HG03571 (cell line): ENCODE measurements around the gene LCE2D.
"Not testable (repeated sequence)": the region's sequence is repeated elsewhere in the genome, so short reads cannot be mapped to it uniquely, and the experiment has no call there.

Experiments
- ATAC-seq: cut with Tn5 transposase; IDR thresholded peaks from one replicate; pipeline ENCODE4 v1.9.1; 2021; ENCODE audit not compliant: unreplicated experiment

The LCE2D gene, protein sequence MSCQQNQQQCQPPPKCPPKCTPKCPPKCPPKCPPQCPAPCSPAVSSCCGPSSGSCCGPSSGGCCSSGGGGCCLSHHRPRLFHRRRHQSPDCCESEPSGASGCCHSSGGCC

DNA sequence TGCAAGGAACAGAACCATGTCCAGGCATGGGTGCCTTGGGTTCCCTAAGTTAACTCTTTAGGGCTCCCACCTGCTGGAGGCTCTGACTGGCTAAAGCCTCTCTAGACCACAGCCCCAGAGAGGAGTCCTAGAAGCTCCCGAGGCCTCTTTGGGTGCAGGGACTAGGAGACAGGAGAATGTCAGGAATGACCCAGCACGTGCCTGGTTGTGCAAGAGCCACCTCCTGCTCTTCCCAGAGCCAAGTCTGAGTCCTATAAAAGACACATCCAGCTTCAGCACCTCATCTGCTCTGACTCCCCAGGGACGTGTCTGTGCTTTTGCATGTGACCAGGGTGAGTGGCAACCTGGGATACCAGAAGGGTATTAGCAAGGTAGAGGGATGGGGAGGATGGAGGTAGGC lies at the start of gene LCE2D:
LCE2D (plus strand) TSS at position 283 of the 400 bp plus-strand sequence. CDS start 726 bp downstream, outside the sequence.
- no peak for ATAC-seq

DNA sequence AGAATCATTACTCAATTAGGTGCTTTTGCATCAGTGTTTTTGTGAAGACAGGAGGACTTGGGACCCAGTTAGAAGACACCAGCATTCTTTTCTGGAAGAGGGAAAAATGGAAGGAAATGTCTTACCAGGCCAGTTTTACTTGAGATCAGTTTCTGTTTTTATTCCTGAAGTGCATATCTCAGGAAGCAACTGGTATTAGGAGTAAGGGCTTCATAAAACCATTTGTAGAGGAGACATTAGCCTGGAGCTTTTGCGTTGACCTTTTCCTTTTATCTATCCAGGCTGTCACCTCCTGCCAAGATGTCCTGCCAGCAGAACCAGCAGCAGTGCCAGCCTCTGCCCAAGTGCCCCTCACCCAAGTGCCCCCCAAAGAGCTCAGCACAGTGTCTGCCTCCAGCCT lies 49.7 kb upstream of the LCE2D start, which contains the start of gene LCE3B:
LCE3B (plus strand) TSS at position 301 of the 400 bp plus-strand sequence; CDS start at position 301, 0 bp downstream.
- no peak for ATAC-seq

DNA sequence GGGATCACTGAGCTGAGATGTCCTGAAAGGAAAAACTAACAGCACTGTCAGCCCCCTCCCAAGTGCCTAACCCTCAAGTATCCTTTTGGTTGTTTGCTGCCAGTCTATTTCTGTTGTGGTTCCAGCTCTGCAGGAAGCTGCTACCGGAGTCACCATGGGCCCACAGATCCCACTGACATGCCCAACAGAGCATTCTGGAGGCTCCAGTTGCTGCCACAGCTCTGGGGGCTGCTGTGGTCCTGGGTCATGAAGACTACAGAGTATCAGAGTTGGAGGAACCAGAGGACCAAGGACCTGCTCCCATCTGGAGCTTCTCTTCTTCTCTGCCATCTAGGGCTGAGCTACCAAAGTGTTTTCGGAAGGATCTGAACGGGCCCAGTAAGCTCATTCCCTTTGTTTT lies 41.2 kb upstream of the LCE2D start:
- ATAC-seq: no peak

DNA sequence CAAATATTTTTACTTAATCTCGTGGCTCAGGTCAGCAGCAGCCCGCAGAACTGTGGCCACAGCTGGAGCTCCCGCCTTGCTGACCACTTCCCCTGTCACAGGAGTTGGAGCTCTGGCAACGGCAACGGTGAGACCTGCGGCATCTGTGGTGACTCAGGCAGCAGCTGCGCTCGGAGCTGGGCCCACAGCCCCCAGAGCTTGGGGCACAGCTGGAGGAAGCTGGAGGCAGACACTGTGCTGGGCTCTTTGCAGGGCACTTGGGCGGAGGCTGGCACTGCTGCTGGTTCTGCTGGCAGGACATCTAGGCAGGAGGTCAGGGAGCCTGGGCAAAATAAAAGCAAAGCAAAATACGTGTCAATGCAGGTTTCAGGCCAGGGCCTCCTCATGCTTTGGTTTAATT lies 40.4 kb upstream of the LCE2D start, which contains the start of gene LCE3A:
LCE3A (minus strand) TSS at position 301 of the 400 bp plus-strand sequence; CDS start at position 301, 0 bp downstream.
- no peak for ATAC-seq

DNA sequence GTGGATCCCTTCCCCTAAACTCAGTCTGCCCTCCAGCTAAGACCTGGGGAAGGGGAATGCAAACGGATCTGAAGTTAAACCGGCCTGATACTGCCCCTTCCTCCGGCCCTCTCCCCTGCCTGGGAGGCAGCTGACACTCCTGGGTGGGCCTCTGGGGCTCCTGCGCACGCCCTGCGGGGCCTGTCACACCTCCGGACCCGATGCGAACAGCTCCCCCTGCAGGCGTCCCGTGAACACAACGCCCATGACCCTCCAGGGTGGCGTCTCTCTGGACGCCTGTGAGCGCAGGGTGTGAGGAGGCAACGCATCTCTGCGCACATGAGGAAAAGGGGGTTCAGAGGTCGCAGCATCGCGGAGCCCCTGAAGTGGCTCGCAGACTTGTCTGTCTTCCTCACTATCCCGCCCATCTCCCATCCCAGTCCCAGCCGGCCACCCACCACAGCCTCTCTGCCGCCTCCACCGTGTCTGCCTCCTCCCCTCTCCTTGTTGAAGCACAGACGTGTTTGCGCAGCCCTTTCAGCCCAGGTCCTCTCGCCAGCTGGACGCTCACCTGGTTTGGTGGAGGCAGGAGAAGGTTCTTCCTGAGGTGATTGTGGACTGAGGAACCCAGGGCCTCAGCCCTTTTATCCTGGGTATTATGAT lies 39.9 kb upstream of the LCE2D start:
- no peak for ATAC-seq

DNA sequence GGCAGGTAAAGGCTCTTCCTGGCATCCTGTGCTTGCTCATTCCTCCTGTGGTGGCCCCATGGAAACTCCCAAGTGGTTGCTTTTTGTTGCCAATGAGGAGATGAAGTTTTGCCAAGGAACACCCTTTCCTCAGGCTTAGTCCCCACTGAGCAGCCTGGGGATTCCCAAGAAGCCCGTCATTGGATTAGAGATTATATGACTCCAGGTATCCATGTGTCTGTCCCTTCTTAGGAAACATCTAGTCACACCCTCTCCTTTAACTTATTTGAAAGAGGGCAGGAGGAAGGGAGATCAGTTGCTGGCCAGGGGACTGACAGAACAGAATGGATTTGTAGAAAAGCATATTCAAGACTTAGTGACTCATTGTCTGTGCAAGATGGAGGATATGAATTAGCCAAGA lies 36.4 kb upstream of the LCE2D start:
- no peak for ATAC-seq

DNA sequence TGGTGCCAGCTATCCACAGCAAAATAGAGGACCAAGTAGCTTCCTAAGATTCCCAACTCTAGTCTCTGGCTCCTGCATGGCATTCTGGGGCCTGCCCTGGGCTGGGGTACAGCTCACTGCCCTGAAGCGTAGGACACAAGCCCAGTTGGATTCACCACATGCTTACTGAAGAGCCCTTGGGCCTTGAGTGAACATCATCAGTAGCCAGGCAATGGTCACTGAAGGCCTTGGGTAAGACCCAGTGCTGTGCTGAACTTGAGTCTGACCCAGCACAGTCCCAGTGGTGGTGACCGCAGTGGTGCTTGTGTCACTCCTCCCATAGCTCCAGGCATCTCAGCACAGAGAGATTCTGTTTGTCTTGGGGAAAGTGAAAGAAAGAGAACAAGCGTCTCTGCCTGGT lies 32.6 kb upstream of the LCE2D start:
- ATAC-seq: no peak

DNA sequence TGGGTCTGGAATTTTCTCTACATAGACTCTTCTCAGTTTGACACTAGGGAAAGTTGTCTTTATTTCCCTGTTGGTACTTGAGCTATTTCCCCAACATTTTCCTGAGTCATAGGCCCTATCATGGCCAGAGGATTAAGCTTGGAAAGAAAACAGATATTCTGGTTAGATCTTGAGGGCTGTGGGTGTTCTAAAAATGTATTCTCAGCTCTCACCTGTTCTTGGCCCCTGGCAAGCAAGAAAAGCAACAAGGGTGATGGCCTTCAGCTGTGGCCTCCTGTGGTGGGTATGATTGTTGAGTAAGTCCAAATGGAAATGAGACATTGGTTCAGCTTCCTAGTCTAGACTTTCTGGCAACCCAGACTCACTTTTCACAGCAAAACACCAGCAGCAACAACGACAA lies 22.8 kb upstream of the LCE2D start:
- ATAC-seq: no peak

DNA sequence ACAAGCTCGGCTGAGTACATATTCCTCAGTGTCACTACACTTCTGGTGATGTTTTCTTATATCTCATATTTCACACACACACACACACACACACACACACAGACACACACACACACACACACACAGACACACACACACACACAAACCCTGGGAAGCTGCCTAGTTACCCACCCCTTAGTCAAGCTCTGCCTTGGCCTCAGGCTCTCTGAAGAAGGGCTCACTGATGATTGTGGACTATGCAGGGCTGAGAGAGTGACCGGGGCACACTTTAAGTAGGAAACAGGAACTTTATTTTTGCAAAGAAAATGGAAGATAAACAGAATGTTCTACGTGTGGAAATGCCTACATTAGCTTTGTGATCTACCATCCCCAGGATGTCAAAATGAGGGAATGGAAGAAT lies 19.2 kb upstream of the LCE2D start:
- ATAC-seq: no peak

DNA sequence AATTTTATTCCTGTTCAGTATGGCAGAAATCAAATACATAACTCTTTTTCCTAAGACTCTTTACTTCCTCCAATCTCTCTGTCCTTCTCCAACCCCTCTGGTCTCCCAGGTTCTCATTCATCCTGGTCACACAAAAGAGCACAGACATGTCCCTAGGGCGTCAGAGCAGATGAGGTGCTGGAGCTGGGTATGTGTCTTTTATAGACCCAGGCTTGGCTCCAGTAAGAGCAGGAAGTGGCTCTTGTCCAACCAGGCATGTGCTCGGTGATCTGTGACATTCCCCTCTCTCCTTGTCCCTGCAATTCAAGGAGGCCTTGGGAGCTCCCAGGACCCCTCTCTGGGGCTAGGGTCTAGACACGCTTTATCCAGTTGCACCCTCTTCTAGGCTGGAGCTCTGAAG lies 18.0 kb upstream of the LCE2D start:
- ATAC-seq: no peak

DNA sequence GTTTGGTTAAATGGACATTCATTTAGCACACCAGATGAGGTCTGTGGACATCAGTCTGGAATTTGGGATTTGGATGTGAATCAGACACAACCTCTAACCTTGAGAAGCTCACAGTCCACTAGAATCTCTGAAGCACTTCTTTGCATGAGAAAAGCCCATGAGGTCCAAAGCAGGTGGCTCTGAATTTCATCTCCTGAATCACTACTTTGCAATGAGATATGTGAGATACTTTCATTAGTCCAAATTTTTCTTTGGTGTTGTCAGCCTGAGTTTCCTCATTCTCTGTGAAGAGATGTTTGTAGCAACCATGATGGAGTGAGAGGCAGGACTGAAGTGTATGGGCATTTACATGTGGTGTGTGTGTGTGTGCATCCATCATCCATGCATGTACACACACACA lies 16.5 kb upstream of the LCE2D start:
- ATAC-seq: no peak

DNA sequence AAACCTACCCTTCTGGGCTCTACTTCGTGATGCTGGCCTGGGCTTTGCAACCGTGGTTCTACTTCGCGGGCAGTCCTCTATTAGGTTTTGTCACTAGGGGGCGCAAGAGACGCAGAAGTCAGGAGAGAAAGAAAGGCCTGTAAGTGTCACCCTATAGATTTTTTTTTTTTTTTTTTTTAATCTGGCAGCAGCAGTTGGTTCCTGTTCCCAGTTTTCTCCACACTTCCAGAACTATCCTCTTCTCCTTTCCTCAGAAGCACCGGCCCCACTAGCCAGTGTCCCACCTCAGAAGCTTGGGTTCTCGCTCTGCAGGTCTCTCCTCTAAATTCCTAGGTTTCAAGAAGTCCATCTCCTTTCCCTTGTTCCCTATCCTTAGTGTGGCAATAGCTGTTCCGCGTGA lies 9.1 kb upstream of the LCE2D start:
- no peak for ATAC-seq

DNA sequence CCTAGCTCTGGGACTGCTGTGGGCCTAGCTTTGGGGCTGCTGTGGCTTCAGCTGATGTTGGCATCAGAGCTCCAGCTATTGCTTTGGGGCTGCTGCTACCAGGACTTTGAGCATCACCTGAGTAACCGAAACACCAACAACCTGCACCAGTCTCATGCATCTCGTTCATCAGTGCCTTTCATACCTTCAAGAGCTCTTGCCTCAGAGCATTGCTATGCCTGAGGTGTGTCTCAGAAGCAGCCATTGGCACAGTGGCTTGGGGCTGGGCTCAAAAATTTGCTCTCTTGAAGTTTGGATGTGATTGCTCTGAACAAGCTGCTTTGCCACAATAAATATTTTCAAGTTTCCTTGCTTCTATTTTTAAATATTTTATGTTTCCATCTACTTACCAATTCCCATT lies 6.7 kb upstream of the LCE2D start:
- no peak for ATAC-seq

DNA sequence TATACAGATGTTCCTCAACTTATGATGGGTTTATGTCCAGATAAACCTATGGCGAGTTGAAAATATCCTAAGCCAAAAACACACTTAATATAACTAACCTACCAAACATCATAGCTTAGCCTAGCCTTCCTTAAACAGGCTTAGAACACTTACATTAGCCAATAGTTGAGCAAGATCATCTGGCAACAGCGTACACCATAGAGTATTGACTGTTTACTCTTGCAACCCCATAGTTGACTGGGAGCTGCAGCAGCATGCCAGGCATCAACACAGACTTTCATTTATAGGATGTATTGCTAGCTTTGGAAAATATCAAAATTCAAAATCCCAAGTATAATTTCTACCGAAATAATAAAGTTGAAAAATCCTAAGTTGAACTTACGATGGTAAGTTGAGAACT lies 5.5 kb upstream of the LCE2D start:
- no peak for ATAC-seq

DNA sequence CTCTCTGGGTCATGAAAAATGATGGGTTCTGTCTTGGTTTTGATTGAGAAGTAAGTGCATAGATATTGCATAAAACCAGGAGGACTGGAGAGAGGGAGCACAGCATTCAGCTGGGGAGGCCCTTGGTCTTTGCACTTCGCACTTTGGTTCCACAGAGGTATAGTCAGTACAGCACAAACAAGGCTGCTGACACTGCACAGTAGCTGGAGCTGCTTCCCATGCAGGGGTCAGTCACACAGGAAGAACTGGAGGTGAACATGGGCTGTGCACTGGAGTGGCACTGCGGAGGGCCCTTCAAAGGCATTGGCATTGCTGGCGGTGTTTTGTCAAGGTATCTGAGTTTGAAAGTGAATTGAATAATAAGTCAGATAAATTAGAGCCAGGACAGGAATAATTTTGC lies 4.5 kb upstream of the LCE2D start:
- no peak for ATAC-seq

DNA sequence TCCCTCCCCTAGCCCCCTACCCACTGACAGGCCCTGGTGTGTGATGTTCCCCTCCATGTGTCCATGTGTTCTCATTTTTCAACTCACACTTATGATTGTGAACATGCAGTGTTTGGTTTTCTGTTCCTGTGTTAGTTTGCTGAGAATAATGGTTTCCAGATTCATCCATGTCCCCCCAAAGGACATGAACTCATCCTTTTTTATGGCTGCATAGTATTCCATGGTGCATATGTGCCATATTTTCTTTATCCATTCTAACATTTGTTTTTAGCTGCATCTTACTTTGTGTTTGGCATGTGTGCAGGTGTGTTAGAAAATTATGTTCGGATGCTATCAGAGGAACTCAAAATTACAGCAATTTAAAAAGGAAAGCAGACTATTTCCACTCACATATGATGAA lies 3.0 kb downstream of the LCE2D start:
- ATAC-seq: not testable (repeated sequence)

DNA sequence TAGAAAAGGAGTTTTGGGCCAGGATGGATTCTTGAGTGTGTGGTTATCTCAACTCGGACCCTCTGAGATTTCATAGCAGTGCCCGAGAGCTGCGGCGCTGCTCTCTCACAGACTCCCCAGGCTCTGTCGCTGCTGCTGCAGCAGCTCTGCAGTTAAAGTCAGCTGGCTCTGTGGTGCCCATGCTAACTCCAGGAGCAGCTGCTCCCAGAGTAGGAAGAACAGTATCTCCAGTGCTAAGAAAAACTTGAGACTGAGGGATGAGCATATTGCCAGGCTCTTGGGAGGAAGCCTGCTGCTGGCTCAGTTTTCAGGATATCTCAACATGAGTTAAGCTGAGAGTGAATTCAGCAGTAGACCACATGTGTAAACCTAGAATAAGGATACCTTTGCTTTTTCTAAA lies 4.5 kb downstream of the LCE2D start:
- no peak for ATAC-seq

DNA sequence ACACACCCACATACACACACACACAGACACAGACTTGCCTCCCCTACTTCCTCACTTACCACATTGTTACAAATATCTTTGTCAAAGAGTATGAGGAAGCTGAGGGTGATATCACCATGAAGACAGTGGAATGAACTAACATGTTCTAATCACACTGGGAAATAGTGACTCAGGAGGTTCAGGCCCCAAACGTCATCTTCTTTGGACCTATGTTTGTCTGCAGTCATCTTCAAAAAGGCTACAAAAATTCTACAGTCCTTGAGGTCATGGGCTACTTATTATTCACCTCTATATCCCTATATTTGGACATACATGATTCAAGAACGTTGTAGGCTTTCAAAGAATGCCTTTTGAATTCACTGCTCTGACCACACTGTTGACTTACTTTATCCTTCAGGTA lies 9.8 kb downstream of the LCE2D start:
- ATAC-seq: no peak

DNA sequence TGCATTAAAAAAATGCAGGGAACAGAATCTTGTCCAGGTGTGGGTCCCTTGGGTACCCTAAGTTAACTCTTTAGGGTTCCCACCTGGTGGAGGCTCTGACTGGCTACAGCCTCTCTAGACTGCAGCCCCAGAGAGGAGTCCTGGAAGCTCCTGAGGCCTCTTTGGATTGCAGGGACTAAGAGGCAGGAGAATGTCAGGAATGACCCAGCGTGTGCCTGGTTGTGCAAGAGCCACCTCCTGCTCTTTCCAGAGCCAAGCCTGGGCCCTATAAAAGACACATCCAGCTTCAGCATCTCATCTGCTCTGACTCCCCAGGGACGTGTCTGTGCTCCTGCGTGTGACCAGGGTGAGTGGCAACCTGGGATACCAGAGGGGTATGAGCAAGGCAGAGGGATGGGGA lies 11.8 kb downstream of the LCE2D start, which contains the start of gene LCE2C:
LCE2C (plus strand) TSS at position 297 of the 400 bp plus-strand sequence. CDS start 737 bp downstream, outside the sequence.
- ATAC-seq: not testable (repeated sequence)

DNA sequence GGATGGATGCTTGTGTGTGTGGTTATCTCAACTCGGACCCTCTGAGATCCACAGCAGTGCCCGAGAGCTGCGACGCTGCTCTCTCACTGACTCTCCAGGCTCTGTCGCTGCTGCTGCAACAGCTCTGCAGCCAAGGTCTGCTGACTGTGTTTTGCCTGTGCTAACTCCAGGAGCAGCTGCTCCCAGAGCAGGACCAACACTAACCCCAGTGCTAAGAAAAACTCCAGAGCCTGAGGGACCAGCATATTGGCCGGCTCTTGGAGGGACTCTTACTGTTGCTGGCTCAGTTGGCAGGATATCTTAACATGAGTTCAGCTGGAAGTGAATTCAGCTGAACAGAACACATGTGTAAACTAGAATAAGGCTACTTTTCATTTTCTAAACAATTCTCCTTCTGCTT lies 16.3 kb downstream of the LCE2D start:
- ATAC-seq: no peak

DNA sequence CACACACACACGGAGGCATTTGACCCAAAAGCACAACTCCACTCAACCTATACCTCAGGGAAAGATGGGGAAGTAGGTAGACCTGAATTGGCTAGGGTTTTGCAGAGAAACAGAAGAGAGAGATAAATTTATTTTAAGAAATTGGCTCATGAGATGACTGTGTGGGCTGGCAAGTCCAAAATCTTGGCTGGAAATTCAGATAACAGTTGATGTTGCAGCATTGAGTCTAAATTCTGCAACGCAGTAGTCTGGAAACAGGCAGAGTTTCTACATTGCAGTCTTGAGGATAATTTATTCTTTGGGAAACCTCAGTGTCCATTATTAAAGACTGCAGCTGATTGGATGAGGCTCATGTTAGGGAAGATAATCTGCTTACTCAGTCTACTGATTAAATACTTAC lies 18.4 kb downstream of the LCE2D start:
- ATAC-seq: no peak

DNA sequence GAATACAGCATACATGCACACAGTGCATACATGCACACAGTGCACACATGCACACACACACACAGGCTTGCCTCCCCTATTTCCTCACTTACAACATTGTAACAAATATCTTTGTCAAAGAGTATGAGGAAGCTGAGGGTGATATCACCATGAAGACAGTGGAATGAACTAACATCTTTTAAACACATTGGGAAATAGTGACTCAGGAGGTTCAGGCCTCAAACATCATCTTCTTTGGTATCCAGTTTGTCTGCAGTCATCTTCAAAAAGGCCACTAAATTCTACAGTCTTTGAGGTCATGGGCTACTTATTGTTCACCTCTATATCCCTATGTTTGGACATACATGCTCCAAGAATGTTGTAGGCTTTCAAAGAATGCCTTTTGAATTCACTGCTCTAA lies 20.7 kb downstream of the LCE2D start:
- ATAC-seq: no peak

DNA sequence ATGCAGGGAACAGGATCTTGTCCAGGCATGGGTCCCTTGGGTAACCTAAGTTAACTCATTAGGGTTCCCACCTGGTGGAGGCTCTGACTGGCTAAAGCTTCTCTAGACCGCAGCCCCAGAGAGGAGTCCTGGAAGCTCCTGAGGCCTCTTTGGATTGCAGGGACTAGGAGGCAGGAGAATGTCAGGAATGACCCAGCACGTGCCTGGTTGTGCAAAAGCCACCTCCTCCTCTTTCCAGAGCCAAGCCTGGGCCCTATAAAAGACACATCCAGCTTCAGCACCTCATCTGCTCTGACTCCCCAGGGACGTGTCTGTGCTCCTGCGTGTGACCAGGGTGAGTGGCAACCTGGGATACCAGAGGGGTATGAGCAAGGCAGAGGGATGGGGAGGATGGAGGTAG lies 22.6 kb downstream of the LCE2D start, which contains the start of gene LCE2B:
LCE2B (plus strand) TSS at position 301 of the 400 bp plus-strand sequence. CDS start 721 bp downstream, outside the sequence.
- ATAC-seq: not testable (repeated sequence)
